Measurements from ENCODE around the gene SGK1. TPM values are rescaled to one million over a fixed set of nuclear protein-coding genes. Genes with fewer than 3 reads are reported as not detected.

SGK1 gene
- total RNA-seq, 1 experiment from 2014 or later: 42.6 TPM

GRCh38 chr6:134172706-134173365 is 145.1 kb downstream of the SGK1 start:
- TF ChIP-seq CTCF (IDR thresholded peaks at IDR 0.05; ENCODE audit: insufficient read depth in 1 of 2, low read depth in 1 of 2, low read length in 1 of 2, severe bottlenecking in 1 of 2, unreplicated experiment in 1 of 2): no peak
- POLR2A ChIA-PET: no interaction called here

GRCh38 chr6:134172020-134172705 is 145.7 kb downstream of the SGK1 start:
- no peaks in the 10 kb centered on the region for H3K9me3 Mint-ChIP-seq (ENCODE audit: unreplicated experiment)
- H3K27ac Mint-ChIP-seq (ENCODE audit: unreplicated experiment): no peak overlapping the region
- peaks cover 1% of the 10 kb centered on the region for H3K36me3 ChIP-seq (ENCODE audit: control insufficient read depth, insufficient read depth, low read length)

More at GRCh38 chr6:134172706-134173365, 145.1 kb downstream of the SGK1 start:
- peaks cover 87% of the 10 kb centered on the region for H3K36me3 Mint-ChIP-seq (ENCODE audit: insufficient read depth, unreplicated experiment)
- CTCF ChIA-PET: no interaction called here
- no peaks in the 10 kb centered on the region for H3K4me1 Mint-ChIP-seq (ENCODE audit: low read depth, unreplicated experiment)
- peak overlapping the region; percentile 86 for H3K4me3 Mint-ChIP-seq (ENCODE audit: unreplicated experiment)
- Histone ChIP-seq H3K9me3 (no peaks in the 10 kb centered on the region), H3K4me1 (peaks cover 9% of the 10 kb centered on the region), H3K4me3 (ENCODE audit: low read depth, low read length) (no peak overlapping the region), H3K36me3 (ENCODE audit: control insufficient read depth, insufficient read depth, low read length) (peaks cover 1% of the 10 kb centered on the region), H3K27me3 (replicated peaks; ENCODE audit: control insufficient read depth, insufficient read depth, low read length) (no peaks in the 10 kb centered on the region)
- H3K27ac Mint-ChIP-seq (ENCODE audit: unreplicated experiment): no peak overlapping the region
- DNase-seq: no peak
- intact Hi-C loops (cut with micrococcal nuclease; ENCODE audit: unreplicated experiment): loop anchor here (10.0 kb wide), 1 partner anchor 382 kb away; no protein-coding TSS in a partner anchor
- H3K9me3 Mint-ChIP-seq (ENCODE audit: unreplicated experiment): no peaks in the 10 kb centered on the region
- no TSS peak for BruUV-seq (replicated peaks)
- H3K27me3 Mint-ChIP-seq (ENCODE audit: insufficient read depth, unreplicated experiment): no peaks in the 10 kb centered on the region

More at GRCh38 chr6:134172020-134172705, 145.7 kb downstream of the SGK1 start:
- no TSS peak for BruUV-seq (replicated peaks)
- Mint-ChIP-seq H3K4me1 (ENCODE audit: low read depth, unreplicated experiment) (no peaks in the 10 kb centered on the region), H3K4me3 (ENCODE audit: unreplicated experiment) (peak overlapping the region; percentile 86), H3K27me3 (ENCODE audit: insufficient read depth, unreplicated experiment) (no peaks in the 10 kb centered on the region), H3K36me3 (ENCODE audit: insufficient read depth, unreplicated experiment) (peaks cover 92% of the 10 kb centered on the region)
- H3K27me3 ChIP-seq (replicated peaks; ENCODE audit: control insufficient read depth, insufficient read depth, low read length): no peaks in the 10 kb centered on the region
- peaks cover 3% of the 10 kb centered on the region for H3K4me1 ChIP-seq
- CTCF ChIA-PET: no interaction called here
- no peak overlapping the region for H3K4me3 ChIP-seq (ENCODE audit: low read depth, low read length)
- DNase-seq: no peak
- H3K9me3 ChIP-seq: no peaks in the 10 kb centered on the region
- POLR2A ChIA-PET: interaction anchor here (0.6 kb wide), 1 partner anchor 597 kb away, joined by 3 read pairs; no protein-coding TSS in a partner anchor
- TF ChIP-seq CTCF (IDR thresholded peaks at IDR 0.05; ENCODE audit: insufficient read depth in 1 of 2, low read depth in 1 of 2, low read length in 1 of 2, severe bottlenecking in 1 of 2, unreplicated experiment in 1 of 2): no peak
- intact Hi-C loops (cut with micrococcal nuclease; ENCODE audit: unreplicated experiment): loop anchor here (10.0 kb wide), 1 partner anchor 383 kb away; no protein-coding TSS in a partner anchor

All from Caco-2 (cell line).